22Rv1 (cell line): ENCODE data around the gene ONECUT1.

Experiments
- ZFX ChIP-seq: fragments of 450-650 bp; IDR thresholded peaks from 2 replicates; pipeline ENCODE4 v1.6.1; 2017; ENCODE audit warnings: antibody characterized with exemption, borderline replicate concordance
- TF ChIP-seq, protein P1 (sequence below): fragments of 450-650 bp; IDR thresholded peaks from 2 replicates; pipeline ENCODE4 v1.5.1; 2017; ENCODE audit warnings: mild to moderate bottlenecking

DNA sequence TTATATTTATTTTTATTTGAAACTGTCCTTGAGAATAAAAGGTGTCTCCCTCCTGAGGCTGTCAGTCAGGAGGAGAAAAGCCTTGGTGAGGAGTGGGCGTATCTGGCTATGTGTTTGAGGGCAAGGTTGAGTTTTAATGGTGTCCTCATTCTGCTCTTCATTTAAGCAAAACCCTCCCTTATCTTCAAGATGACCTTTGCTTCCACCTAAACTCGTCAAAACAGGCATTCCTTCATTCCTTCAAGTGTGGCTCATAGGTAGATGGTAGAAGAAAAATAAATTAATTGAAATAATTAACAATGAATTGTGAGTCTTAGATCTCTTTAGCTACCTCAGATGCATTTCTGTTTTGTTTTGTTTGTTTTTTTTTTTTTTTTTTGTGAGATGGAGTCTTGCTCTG lies 71.6 kb downstream of the ONECUT1 start:
- TF ChIP-seq, protein P1, sequence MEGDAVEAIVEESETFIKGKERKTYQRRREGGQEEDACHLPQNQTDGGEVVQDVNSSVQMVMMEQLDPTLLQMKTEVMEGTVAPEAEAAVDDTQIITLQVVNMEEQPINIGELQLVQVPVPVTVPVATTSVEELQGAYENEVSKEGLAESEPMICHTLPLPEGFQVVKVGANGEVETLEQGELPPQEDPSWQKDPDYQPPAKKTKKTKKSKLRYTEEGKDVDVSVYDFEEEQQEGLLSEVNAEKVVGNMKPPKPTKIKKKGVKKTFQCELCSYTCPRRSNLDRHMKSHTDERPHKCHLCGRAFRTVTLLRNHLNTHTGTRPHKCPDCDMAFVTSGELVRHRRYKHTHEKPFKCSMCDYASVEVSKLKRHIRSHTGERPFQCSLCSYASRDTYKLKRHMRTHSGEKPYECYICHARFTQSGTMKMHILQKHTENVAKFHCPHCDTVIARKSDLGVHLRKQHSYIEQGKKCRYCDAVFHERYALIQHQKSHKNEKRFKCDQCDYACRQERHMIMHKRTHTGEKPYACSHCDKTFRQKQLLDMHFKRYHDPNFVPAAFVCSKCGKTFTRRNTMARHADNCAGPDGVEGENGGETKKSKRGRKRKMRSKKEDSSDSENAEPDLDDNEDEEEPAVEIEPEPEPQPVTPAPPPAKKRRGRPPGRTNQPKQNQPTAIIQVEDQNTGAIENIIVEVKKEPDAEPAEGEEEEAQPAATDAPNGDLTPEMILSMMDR: no peak
- no peak for TF ChIP-seq ZFX
